Right atrium auricular region (tissue), 2 donors: Measurements from ENCODE around the gene DMPK. TPM values are rescaled to one million over a fixed set of nuclear protein-coding genes. Genes with fewer than 3 reads are reported as not detected.

Experiments used
- DNase-seq: peaks from one replicate; pipeline ENCODE4 v3.0.0-alpha.2; 2019; ENCODE audit warnings: low spot score
- H3K27ac ChIP-seq, 2 donors: fragments of 200-600 bp; sonication (generic); 1 replicate in 1 of 2; 2 replicates in 1 of 2; pipeline ENCODE4 v1.5.1; 2016 to 2019
- H3K27me3 ChIP-seq, 2 donors: fragments of 200-600 bp; sonication (generic); one replicate each; pipeline versions ENCODE4 v1.5.1 to v1.6.0; 2017 to 2019
- H3K36me3 ChIP-seq: fragments of 200-600 bp; sonication (generic); one replicate; pipeline ENCODE4 v1.5.1; 2016
- H3K4me1 ChIP-seq, 2 donors: fragments of 200-600 bp; sonication (generic); one replicate each; pipeline versions ENCODE4 v1.5.1 to v1.6.0; 2017 to 2019
- H3K4me3 ChIP-seq, 2 donors: fragments of 200-600 bp; sonication (generic); 1 replicate in 1 of 2; 2 replicates in 1 of 2; pipeline ENCODE4 v1.5.1; 2017 to 2019; ENCODE audit warnings: mild to moderate bottlenecking in 1 of 2, moderate library complexity in 1 of 2
- H3K9me3 ChIP-seq, 2 donors: fragments of 200-600 bp; sonication (generic); one replicate each; pipeline ENCODE4 v1.5.1; 2019
- CTCF ChIP-seq, 2 donors: fragments of 200-600 bp; sonication (generic); IDR thresholded peaks; one replicate each; pipeline ENCODE4 v1.5.1; 2019; ENCODE audit warnings: antibody characterized with exemption in 2 of 2
- total RNA-seq, 2 donors: library from RNA; depleted of rRNA; stranded (reverse); fragments of >200 nt; gene quantifications; one replicate each; pipeline ENCODE4 v1.1.0, GENCODE V29; 2016

The DMPK gene
- total RNA-seq, 2 donors from 2014 or later, result 107 to 214 TPM

- no peak overlapping the region for H3K4me3 ChIP-seq
- no peaks in the 10 kb centered on the region for H3K4me1 ChIP-seq
- DNase-seq, result no peak
- no peaks in the 10 kb centered on the region for H3K9me3 ChIP-seq
- no peaks in the 10 kb centered on the region for H3K27me3 ChIP-seq
- H3K27ac ChIP-seq, result no peak overlapping the region
- peaks cover 91% of the 10 kb centered on the region for H3K36me3 ChIP-seq
- TF ChIP-seq CTCF (IDR thresholded peaks at IDR 0.05), result no peak
Observed at GRCh38 chr19:45825917-45826893, 43.9 kb upstream of the DMPK start.

- H3K4me1 ChIP-seq, result no peaks in the 10 kb centered on the region
- no peaks in the 10 kb centered on the region for H3K9me3 ChIP-seq
- H3K27me3 ChIP-seq, result no peaks in the 10 kb centered on the region
- H3K27ac ChIP-seq, result no peak overlapping the region
- no peak overlapping the region for H3K4me3 ChIP-seq
- no peak for DNase-seq
- H3K36me3 ChIP-seq, result peaks cover 91% of the 10 kb centered on the region
- no peak for TF ChIP-seq CTCF (IDR thresholded peaks at IDR 0.05)
Observed at GRCh38 chr19:45825263-45825605, 42.9 kb upstream of the DMPK start.

GRCh38 chr19:45824531-45825262, 42.4 kb upstream of the DMPK start:
- peaks cover 91% of the 10 kb centered on the region for H3K36me3 ChIP-seq
- no peak overlapping the region for H3K4me3 ChIP-seq
- H3K4me1 ChIP-seq, result no peaks in the 10 kb centered on the region
- H3K27ac ChIP-seq, result no peak overlapping the region
- no peak for TF ChIP-seq CTCF (IDR thresholded peaks at IDR 0.05)
- no peaks in the 10 kb centered on the region for H3K9me3 ChIP-seq
- DNase-seq, result no peak
- no peaks in the 10 kb centered on the region for H3K27me3 ChIP-seq

- H3K27ac ChIP-seq, result no peak overlapping the region
- no peaks in the 10 kb centered on the region for H3K4me1 ChIP-seq
- no peak for TF ChIP-seq CTCF (IDR thresholded peaks at IDR 0.05)
- DNase-seq, result no peak
- H3K36me3 ChIP-seq, result peaks cover 88% of the 10 kb centered on the region
- no peak overlapping the region for H3K4me3 ChIP-seq
- no peaks in the 10 kb centered on the region for H3K27me3 ChIP-seq
- no peaks in the 10 kb centered on the region for H3K9me3 ChIP-seq
Observed at GRCh38 chr19:45824041-45824471, 41.8 kb upstream of the DMPK start.

- Histone ChIP-seq H3K9me3 (no peaks in the 10 kb centered on the region), H3K36me3 (peaks cover 80% of the 10 kb centered on the region), H3K4me3 (no peak overlapping the region), H3K27me3 (no peaks in the 10 kb centered on the region), H3K4me1 (no peaks in the 10 kb centered on the region), H3K27ac (no peak overlapping the region)
- TF ChIP-seq CTCF (IDR thresholded peaks at IDR 0.05), result no peak
- DNase-seq, result no peak
Observed at GRCh38 chr19:45823182-45823581, 40.9 kb upstream of the DMPK start.
